Stimulated activated CD8-positive, alpha-beta memory T cell treated with anti-CD3 and anti-CD28 coated beads, Interleukin-4, amount 100 ng/mL, for 4 hours (primary cell): ENCODE data around the gene ZNF846.
"Not testable (repeated sequence)": the region's sequence is repeated elsewhere in the genome, so short reads cannot be mapped to it uniquely, and the experiment has no call there.

Experiments
- DNase-seq, 2 donors: peaks; one replicate each; pipeline ENCODE4 v3.0.0-alpha.2; 2020; ENCODE audit warnings: low read depth in 2 of 2, low spot score in 1 of 2

ZNF846 gene

DNA sequence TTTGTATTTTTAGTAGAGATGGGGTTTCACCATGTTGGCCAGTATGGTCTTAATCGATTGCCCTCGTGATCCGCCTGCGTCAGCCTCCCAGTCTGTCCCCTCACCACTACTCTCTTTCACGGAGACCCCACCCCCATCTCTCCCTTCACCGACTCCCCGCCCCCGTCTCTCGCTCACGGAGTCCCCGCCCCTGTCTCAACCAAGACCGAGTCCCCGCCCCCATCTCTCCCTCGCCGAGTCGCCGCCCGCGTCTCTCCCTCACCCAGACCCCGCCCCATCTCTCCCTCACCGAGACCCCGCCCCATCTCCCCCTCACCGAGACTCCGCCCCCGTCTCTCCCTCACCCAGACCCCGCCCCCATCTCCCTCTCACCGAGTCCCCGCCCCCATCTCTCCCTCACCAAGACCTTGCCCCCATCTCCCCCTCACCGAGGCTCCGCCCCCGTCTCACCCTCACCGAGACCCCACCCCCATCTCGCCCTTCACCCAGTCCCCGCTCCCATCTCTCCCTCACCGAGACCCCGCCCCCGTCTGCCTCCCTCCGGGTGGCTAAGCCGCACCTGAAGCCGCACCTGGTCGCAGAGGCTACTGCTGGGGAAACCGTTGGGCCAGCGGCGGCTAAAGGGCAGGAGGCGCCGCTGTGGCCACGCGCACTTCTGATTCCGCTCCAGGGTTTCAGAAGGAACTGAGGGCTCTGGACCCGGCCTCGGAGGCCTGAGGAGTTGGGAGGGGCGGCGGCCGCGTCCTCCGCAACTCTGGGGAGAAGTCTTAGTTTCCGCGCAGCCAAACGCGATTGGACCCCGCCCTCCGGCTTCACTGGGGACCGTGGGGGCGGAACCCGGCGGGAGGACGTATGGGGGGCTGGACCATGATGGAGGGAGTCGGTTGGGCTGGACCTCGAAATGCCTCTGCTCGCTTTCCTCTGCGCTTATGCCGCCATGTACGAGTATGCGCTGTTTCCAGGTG, 17.1 kb upstream of the ZNF846 start:
- peak; percentile 94 to 97 for DNase-seq

- not testable (repeated sequence) for DNase-seq
Measured at GRCh38 chr19:9784163-9784496, 15.6 kb upstream of the ZNF846 start.

GRCh38 chr19:9782338-9782737, 13.8 kb upstream of the ZNF846 start:
- DNase-seq: no peak

GRCh38 chr19:9757544-9758501, 10.7 kb downstream of the ZNF846 start:
- DNase-seq: no peak

DNA sequence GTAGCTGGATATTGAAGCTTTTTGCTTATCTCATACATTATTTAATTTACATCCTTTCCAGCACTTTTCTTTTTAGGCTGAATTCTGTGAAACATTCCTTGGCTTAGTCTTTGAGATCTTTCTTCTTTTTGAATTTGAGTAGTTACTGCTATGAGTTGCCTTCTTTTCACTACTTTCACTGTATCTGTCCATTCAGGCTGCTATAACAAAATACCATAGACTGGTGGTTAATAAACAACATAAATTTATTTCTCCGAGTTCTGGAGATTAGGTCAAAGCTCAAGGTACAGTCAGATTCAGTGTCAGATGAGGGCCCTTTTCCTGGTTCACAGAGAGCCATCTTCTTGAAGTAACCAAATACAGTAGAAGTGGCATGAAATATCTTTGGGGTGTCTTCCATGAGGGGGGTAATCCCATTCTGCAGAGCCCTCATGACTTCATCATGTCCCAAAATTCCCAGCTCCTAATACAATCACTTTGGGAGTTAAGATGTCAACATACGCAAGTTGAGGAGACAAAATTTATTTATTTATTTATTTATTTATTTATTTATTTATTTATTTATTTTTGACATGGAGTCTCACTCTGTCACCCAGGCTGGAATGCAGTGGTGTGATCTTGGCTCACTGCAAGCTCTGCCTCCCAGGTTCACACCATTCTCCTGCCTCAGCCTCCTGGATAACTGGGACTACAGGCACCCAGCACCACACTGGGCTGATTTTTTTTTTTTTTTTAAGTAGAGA, 15.7 kb downstream of the ZNF846 start:
- no peak for DNase-seq

- DNase-seq: no peak
Measured at GRCh38 chr19:9751446-9751845, 17.1 kb downstream of the ZNF846 start.

- DNase-seq: no peak
Measured at GRCh38 chr19:9741476-9742171, 26.9 kb downstream of the ZNF846 start.

GRCh38 chr19:9735986-9736385, 32.6 kb downstream of the ZNF846 start:
- no peak for DNase-seq

DNA sequence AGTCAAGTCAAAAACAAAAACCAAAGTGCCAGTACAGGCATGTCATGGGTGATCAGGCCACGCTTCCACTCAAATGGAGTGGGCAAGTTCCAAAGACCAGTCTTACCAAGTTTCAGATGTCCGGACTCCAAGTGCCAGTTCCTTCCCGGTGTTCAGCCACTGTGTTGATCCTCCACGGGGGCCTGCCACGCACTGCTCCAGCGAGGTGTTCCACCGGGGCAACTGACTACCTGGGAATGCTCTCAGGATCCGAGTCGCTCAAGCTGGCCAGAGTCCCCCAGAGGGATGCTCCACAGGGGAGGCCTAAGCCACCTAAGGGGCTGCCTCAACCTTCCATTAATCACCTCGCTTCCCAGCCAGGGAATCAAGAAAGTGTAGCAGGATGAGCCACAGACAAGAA, 38.5 kb downstream of the ZNF846 start:
- not testable (repeated sequence) for DNase-seq

GRCh38 chr19:9729162-9729561, 39.4 kb downstream of the ZNF846 start:
- DNase-seq: no peak

DNA sequence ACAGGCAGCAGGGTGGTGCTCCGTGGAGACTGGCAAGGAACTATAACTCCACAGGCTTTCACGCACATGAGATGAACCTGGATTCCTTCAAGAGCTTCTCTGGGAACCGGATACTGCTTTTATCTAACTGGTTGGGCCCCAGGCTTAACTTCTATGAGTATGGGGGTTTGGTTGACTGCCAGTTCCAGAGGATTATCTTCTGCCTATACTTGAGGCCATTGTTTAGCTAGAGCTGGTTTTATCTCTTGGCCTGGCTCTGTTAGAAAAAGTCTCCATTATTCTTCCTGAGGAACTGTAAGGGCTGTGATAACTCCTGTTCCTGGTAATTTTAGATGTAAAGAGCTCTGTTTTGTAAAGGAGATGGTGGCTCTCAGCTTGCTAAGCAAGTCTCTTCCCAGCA, 40.9 kb downstream of the ZNF846 start:
- DNase-seq: no peak

GRCh38 chr19:9725508-9726201, 42.9 kb downstream of the ZNF846 start:
- DNase-seq: not testable (repeated sequence)

GRCh38 chr19:9724157-9724556, 44.4 kb downstream of the ZNF846 start:
- DNase-seq: no peak

DNA sequence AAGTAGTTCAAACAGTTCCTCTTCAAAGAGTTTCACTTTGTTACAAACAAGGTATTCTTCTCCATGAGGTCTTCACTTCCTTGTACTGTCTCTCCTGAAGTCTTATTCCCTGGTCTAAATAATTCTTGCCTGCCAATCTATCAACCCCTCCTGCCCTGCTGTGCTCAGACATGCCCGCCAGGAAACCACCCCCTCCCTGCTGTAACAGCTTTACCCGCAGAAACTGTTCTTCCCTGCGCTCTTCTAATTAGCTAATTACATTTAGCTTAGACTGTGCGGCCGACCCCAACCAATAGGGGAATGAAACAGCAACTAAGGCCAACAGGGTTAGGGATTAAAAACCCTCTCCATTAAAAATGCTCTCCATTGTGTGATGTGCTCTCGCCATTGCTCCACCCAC, 46.7 kb downstream of the ZNF846 start:
- DNase-seq: no peak

- DNase-seq: no peak
Measured at GRCh38 chr19:9720541-9720940, 48.0 kb downstream of the ZNF846 start.

DNA sequence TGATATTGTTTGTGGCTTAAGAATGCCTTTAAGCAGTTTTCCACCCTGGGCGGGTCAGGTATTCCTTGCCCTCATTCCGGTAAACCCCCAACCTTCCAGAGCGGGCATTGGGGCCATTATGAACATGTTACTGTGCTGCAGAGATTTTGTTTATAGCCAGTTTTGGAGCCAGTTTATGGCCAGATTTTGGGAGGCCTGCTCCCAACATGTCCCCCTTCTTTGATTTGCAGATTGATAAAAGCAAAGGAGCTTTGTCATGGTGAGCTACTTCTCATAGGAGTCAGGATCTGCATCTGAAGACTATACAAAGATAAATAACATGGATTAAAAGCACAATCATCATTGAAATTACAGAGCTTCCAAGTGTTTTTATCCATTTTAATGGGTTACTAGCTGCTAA, 56.7 kb downstream of the ZNF846 start:
- no peak for DNase-seq

- DNase-seq: no peak
Measured at GRCh38 chr19:9709305-9709704, 59.2 kb downstream of the ZNF846 start.

DNA sequence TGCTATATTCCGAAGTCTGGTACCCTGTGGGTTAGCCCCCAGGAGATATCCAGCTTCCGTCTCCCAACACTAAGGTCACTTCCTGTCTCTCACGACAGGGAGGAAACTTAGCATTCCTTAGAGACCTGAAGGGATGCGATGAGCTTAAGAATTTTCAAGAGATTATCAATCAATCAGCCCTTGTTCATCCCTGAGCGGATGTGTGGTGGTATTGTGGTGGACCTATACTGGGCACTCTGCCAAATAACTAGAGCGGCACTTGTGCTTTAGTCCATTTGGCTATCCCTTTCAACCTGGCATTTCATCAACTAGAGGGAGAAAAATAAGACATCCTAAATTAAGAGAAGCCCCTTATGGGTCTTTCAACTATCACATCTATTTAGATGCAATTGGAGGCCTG, 62.7 kb downstream of the ZNF846 start:
- no peak for DNase-seq

DNA sequence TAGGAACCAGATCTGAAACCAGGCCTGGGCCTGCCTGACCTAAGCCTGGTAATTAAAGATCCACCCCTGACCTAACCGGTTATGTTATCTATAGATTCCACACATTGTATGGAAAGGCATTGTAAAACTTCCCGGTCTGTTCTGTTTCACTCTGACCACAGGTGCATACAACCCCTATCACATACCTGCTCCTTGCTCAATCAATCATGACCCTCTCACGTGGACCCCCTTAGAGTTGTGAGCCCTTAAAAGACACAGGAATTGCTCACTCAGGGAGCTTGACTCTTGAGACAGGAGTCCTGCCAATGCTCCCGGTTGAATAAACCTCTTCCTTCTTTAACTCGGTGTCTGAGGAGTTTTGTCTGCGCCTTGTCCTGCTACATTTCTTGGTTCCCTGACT, 66.4 kb downstream of the ZNF846 start:
- DNase-seq: no peak
